ENCODE data around the gene DENND4C.

The DENND4C gene

GRCh38 chr9:19270421-19270949, 40.0 kb downstream of the DENND4C start:
- DNase-seq (ENCODE audit: low read depth), result no peak
- no peak overlapping the region for H3K4me3 ChIP-seq (ENCODE audit: low read depth, low read length)
- no peak for TF ChIP-seq CTCF (IDR thresholded peaks at IDR 0.05; ENCODE audit: insufficient read depth, low read depth, low read length, missing control alignments)

DNA sequence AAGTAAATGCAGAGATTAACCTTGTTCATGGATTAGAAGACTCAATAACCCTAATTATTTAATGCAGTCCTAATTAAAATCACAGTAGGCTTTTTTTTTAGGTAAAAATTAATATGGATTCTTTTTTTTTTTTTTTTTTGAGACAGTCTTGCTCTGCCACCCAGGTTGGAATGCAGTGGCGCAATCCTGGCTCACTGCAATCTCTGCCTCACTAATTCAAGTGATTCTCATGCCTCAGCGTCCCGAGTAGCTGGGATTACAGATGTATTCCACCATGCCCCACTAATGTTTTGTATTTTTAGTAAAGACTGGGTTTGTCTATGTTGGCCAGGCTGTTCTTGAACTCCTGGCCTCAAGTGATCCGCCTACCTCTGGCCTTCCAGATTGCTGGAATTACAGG, 40.6 kb downstream of the DENND4C start:
- no peak for DNase-seq (ENCODE audit: low read depth)
- H3K4me3 ChIP-seq (ENCODE audit: low read depth, low read length), result no peak overlapping the region
- TF ChIP-seq CTCF (IDR thresholded peaks at IDR 0.05; ENCODE audit: insufficient read depth, low read depth, low read length, missing control alignments), result no peak

DNA sequence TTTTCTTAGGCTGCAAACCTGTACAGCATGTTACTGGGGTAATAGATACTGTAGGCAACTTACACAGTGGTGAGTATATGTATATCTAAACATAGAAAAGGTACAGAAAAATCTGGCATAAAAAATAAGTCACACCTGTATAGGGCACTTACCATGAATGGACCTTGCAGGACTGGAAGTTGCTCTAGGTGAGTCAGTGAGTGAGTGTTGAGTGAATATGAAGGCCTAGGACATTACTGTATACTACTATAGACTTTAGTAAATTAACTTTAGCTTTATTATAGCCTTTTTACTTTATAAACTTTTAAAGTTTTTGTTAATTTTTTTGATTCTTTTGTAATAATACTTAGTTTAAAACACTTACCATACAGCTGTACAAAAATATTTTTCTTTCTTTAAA, 51.3 kb downstream of the DENND4C start:
- no peak for DNase-seq (ENCODE audit: low read depth)
- no peak overlapping the region for H3K4me3 ChIP-seq (ENCODE audit: low read depth, low read length)
- TF ChIP-seq CTCF (IDR thresholded peaks at IDR 0.05; ENCODE audit: insufficient read depth, low read depth, low read length, missing control alignments), result no peak

DNA sequence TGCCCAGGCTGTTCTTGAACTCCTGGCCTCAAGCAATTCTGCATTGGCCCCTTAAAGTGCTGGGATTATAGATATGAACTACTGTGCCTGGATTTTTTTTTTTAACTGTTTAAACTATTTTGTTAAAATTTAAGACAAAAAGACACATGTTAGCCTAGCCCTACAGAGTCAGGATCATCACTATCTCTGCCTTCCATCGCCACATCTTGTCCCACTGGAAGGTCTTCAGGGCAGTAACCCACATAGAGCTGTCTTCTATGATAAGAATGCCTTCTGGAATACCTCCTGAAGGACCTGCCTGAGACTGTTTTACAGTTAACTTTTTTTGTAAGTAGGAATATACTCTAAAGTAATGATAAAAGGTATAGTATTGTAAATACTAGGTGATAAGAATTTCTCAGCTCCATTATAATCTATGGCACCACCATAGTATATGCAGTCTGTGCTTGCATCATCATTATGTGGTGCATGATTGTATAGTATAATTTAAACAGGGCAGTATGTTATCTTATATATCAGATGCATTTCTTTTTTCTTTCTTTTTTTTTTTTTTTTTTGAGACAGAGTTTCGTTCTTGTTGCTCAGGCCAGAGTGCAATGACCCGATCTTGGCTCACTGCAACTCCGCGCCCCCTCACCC, 52.7 kb downstream of the DENND4C start:
- no peak for TF ChIP-seq CTCF (IDR thresholded peaks at IDR 0.05; ENCODE audit: insufficient read depth, low read depth, low read length, missing control alignments)
- DNase-seq (ENCODE audit: low read depth), result no peak
- no peak overlapping the region for H3K4me3 ChIP-seq (ENCODE audit: low read depth, low read length)

GRCh38 chr9:19284729-19285128, 54.2 kb downstream of the DENND4C start:
- H3K4me3 ChIP-seq (ENCODE audit: low read depth, low read length), result no peak overlapping the region
- no peak for TF ChIP-seq CTCF (IDR thresholded peaks at IDR 0.05; ENCODE audit: insufficient read depth, low read depth, low read length, missing control alignments)
- no peak for DNase-seq (ENCODE audit: low read depth)

GRCh38 chr9:19286634-19287188, 56.2 kb downstream of the DENND4C start:
- no peak overlapping the region for H3K4me3 ChIP-seq (ENCODE audit: low read depth, low read length)
- DNase-seq (ENCODE audit: low read depth), result no peak
- no peak for TF ChIP-seq CTCF (IDR thresholded peaks at IDR 0.05; ENCODE audit: insufficient read depth, low read depth, low read length, missing control alignments)

- no peak overlapping the region for H3K4me3 ChIP-seq (ENCODE audit: low read depth, low read length)
- DNase-seq (ENCODE audit: low read depth), result no peak
- no peak for TF ChIP-seq CTCF (IDR thresholded peaks at IDR 0.05; ENCODE audit: insufficient read depth, low read depth, low read length, missing control alignments)
Observed at GRCh38 chr9:19288081-19288480, 57.6 kb downstream of the DENND4C start.

All from GM12865 (cell line).